ENCODE results near the gene TUBB6. TPM values are rescaled to one million over a fixed set of nuclear protein-coding genes. Genes with fewer than 3 reads are reported as not detected.

Gene TUBB6
- total and polyA plus RNA-seq, 10 of the 15 experiments (the other 5 are each of a cell fraction or from before 2014, with no cell fraction given): 27.4 to 262 (median 82.5) TPM

DNA sequence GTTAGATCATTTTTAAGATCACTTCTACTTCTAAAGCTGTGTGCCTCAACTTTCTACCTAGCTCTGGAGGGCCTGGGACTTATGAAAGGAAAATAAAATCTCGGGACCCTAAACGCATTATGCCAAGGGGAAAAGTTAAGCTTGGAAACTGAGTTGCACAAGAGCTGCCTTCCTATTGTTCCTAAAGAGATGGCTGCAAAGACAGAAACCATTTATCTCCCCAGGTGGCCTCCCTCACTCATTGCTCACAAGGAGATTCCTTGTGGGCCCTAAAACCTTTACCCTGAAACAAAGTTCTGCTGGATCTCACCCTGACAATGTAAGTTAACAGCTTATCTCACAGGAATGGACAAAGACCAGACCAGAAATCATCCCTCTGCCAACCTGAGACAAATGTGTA, 26.8 kb downstream of the TUBB6 start:
- ChIA-PET RAD21 (ENCODE audit: unreplicated experiment) (no interaction called here), SMC1A (ENCODE audit: uncharacterized antibody, unreplicated experiment) (no interaction called here), POLR2A (interaction anchor here (0.6 kb wide), 1 partner anchor 38 kb away, joined by 3 read pairs; no protein-coding TSS in a partner anchor), CTCF (no interaction called here)
- DNase-seq (ENCODE audit: low read depth, low spot score) (no peak), ATAC-seq (no peak), FAIRE-seq (no peak)
- intact Hi-C loops (cut with micrococcal nuclease; ENCODE audit: unreplicated experiment) (no loop called here), in situ Hi-C loops (cut with MboI) (no loop called here)
- Histone ChIP-seq H3K4me3 (no peak overlapping the region), H3K79me2 (ENCODE audit: control insufficient read depth, insufficient read depth, low read length) (no peaks in the 10 kb centered on the region), H3K9ac (ENCODE audit: control insufficient read depth, insufficient read depth, low read length) (no peak overlapping the region), H4K20me1 (ENCODE audit: control insufficient read depth, insufficient read depth) (no peaks in the 10 kb centered on the region; the same call in 1 of the 2 replicates), H3K27me3 (replicated peaks in 1 of 2; ENCODE audit: control insufficient read depth in 2 of 2, insufficient read depth in 2 of 2, low read length in 1 of 2) (no peaks in the 10 kb centered on the region), H2AFZ (ENCODE audit: control insufficient read depth, low read depth, low read length) (no peak overlapping the region), H3K9me3 (replicated peaks; ENCODE audit: control insufficient read depth, insufficient read depth, low read length) (no peaks in the 10 kb centered on the region), H3K4me1 (ENCODE audit: control insufficient read depth, insufficient read depth, low read length) (no peaks in the 10 kb centered on the region), H3K27ac (ENCODE audit: control insufficient read depth, insufficient read depth) (no peak overlapping the region), H3K4me2 (ENCODE audit: control insufficient read depth, insufficient read depth) (no peak overlapping the region), H3K36me3 (ENCODE audit: control insufficient read depth in 2 of 2, insufficient read depth in 2 of 2, low read length in 1 of 2) (peaks cover 6 to 18% of the 10 kb centered on the region in 2 experiments; a peak in 3 of 4 replicates)
- no peak for TF ChIP-seq BHLHE40 (IDR thresholded peaks at IDR 0.05; ENCODE audit: borderline replicate concordance in 1 of 2, low read depth in 2 of 2, low read length in 1 of 2)
- TF ChIP-seq, protein P1, sequence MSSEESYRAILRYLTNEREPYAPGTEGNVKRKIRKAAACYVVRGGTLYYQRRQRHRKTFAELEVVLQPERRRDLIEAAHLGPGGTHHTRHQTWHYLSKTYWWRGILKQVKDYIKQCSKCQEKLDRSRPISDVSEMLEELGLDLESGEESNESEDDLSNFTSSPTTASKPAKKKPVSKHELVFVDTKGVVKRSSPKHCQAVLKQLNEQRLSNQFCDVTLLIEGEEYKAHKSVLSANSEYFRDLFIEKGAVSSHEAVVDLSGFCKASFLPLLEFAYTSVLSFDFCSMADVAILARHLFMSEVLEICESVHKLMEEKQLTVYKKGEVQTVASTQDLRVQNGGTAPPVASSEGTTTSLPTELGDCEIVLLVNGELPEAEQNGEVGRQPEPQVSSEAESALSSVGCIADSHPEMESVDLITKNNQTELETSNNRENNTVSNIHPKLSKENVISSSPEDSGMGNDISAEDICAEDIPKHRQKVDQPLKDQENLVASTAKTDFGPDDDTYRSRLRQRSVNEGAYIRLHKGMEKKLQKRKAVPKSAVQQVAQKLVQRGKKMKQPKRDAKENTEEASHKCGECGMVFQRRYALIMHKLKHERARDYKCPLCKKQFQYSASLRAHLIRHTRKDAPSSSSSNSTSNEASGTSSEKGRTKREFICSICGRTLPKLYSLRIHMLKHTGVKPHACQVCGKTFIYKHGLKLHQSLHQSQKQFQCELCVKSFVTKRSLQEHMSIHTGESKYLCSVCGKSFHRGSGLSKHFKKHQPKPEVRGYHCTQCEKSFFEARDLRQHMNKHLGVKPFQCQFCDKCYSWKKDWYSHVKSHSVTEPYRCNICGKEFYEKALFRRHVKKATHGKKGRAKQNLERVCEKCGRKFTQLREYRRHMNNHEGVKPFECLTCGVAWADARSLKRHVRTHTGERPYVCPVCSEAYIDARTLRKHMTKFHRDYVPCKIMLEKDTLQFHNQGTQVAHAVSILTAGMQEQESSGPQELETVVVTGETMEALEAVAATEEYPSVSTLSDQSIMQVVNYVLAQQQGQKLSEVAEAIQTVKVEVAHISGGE (CRISPR knock-in tag; IDR thresholded peaks at IDR 0.05): no peak
- TF ChIP-seq BCL11A (IDR thresholded peaks at IDR 0.05; ENCODE audit: low read depth, low read length): no peak
- no peak for TF ChIP-seq CHD1 (IDR thresholded peaks at IDR 0.05; ENCODE audit: low read depth, low read length)
- 97% methylated on average over 2 of the region's 2 CpGs for WGBS (ENCODE audit: insufficient coverage, insufficient replicate concordance, low lambda C conversion rate, missing lambda C conversion rate)
- BruUV-seq (replicated peaks): TSS peak; percentile 15
